Measurements from ENCODE around the gene MBNL2. TPM values are rescaled to one million over a fixed set of nuclear protein-coding genes. Genes with fewer than 3 reads are reported as not detected.

Gene MBNL2
- total and polyA plus RNA-seq, 2 experiments from 2014 or later = 46.7 to 79.5 TPM

DNA sequence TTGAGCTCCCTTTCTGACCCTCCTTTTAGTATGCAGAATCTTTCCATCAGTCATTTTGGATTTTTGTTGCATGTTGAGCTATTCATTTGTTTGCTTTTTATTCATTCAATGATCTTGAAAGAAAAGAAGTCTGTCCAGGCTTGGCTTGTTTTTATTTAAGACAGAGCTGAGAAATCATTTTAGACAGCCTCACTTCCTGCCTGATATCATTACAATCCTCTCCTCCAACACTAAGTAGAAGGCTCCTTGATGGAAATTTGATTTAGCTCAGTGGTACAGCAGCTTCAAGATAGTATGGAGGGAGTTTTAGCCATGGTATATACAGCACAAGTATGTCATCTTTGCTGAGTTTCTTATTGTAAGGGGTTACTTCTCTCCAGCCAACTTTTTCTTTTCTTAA lies 28.4 kb downstream of the MBNL2 start:
- no peaks in the 10 kb centered on the region for H4K20me1 ChIP-seq (ENCODE audit: insufficient read depth)
- no peak overlapping the region for H3K4me3 ChIP-seq
- no peak for DNase-seq
- H2AFZ ChIP-seq = no peak overlapping the region
- peaks cover 31% of the 10 kb centered on the region for H3F3A ChIP-seq (ENCODE audit: insufficient read depth)
- H3K36me3 ChIP-seq (ENCODE audit: low read depth) = no peaks in the 10 kb centered on the region
- peaks cover 64% of the 10 kb centered on the region for H3K4me1 ChIP-seq (ENCODE audit: insufficient read depth)
- H3K27me3 ChIP-seq (replicated peaks; ENCODE audit: insufficient read depth) = no peaks in the 10 kb centered on the region
- H3K27ac ChIP-seq = peak overlapping the region; percentile 17
- H3K9ac ChIP-seq = peak overlapping the region; percentile 35; the same call in 1 of the 2 replicates
- no peak for TF ChIP-seq EZH2 (IDR thresholded peaks at IDR 0.05; ENCODE audit: insufficient read depth, poor library complexity, severe bottlenecking)
- TF ChIP-seq EZH2phosphoT487 (IDR thresholded peaks at IDR 0.05; ENCODE audit: insufficient read depth, low read depth) = no peak
- peaks cover 99% of the 10 kb centered on the region for H3K79me2 ChIP-seq (ENCODE audit: insufficient read depth)
- in situ Hi-C loops (cut with MboI) = no loop called here
- H3K4me2 ChIP-seq (ENCODE audit: unreplicated experiment) = peak overlapping the region; percentile 44
- H3K9me2 ChIP-seq (ENCODE audit: insufficient read depth) = no peaks in the 10 kb centered on the region
- H3K9me3 ChIP-seq (ENCODE audit: low read depth) = no peaks in the 10 kb centered on the region

DNA sequence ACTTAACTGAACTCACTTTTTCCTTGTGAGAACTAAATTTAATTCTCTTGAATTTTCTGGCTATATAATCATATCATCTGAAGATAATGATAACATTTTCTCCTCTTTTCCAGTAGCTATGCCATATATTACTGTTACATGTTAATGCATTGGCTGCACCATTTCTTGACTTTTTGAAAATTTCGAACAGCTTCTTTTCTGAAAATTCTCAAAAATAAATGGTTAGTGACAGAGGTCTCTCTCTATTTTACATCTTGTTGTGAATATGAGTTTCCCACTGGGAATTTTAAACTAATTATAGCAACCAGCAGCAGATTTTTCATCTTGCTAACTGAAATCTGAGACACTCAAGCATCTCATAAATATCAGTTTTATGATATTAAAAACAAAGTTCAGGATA lies 30.6 kb downstream of the MBNL2 start:
- WGBS, 2 experiments (ENCODE audit: low coverage in 1 of 2, low lambda C conversion rate in 2 of 2, missing lambda C conversion rate in 2 of 2) = 96 to 98% methylated on average over 1 of the region's 1 CpG
- Histone ChIP-seq H3K27me3 (replicated peaks; ENCODE audit: insufficient read depth) (no peaks in the 10 kb centered on the region), H3K36me3 (ENCODE audit: low read depth) (no peaks in the 10 kb centered on the region), H4K20me1 (ENCODE audit: insufficient read depth) (no peaks in the 10 kb centered on the region), H3K4me2 (ENCODE audit: unreplicated experiment) (no peak overlapping the region), H3K27ac (no peak overlapping the region), H3K9ac (no peak overlapping the region), H3K4me1 (ENCODE audit: insufficient read depth) (peaks cover 63% of the 10 kb centered on the region), H3K79me2 (ENCODE audit: insufficient read depth) (peaks cover 94% of the 10 kb centered on the region), H2AFZ (no peak overlapping the region), H3K9me3 (ENCODE audit: low read depth) (no peaks in the 10 kb centered on the region), H3K4me3 (no peak overlapping the region), H3F3A (ENCODE audit: insufficient read depth) (peaks cover 45% of the 10 kb centered on the region), H3K9me2 (ENCODE audit: insufficient read depth) (no peaks in the 10 kb centered on the region)
- in situ Hi-C loops (cut with MboI) = no loop called here
- TF ChIP-seq EZH2phosphoT487 (IDR thresholded peaks at IDR 0.05; ENCODE audit: insufficient read depth, low read depth) (no peak), EZH2 (IDR thresholded peaks at IDR 0.05; ENCODE audit: insufficient read depth, poor library complexity, severe bottlenecking) (no peak)
- DNase-seq = no peak

DNA sequence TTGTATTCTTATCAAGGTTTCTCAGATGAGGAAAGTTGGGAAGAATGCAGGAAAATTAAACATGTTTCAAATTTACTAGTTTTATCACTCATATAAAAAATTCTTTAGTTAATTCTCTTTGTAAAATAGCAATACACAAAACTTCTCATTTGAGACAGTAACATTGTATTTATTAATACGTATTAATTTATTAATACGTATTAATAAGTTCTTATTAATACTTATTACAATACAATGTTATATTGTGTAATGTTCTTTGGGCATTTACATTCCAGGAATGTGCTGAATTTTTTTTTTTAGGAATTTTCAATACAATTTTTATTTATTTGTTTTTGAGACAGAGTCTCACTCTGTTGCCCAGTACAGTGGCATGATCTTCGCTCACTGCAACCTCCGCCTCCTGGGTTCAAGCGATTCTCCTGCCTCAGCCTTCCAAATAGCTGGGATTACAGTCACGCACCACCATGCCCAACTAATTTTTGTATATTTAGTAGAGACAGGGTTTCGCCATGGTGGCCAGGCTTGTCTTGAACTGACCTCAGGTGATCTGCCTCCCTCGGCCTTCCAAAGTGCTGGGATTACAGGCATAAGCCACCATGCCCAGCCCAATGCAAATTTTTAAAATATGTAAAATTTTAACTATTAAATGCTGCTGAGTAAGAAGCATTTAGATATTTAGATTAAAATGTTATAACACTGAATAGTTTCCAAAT lies 31.6 kb downstream of the MBNL2 start:
- no peak for DNase-seq
- Histone ChIP-seq H3K27ac (no peak overlapping the region; the same call in 1 of the 2 replicates), H3K9ac (no peak overlapping the region), H3K9me3 (ENCODE audit: low read depth) (no peaks in the 10 kb centered on the region), H4K20me1 (ENCODE audit: insufficient read depth) (no peaks in the 10 kb centered on the region), H3K9me2 (ENCODE audit: insufficient read depth) (no peaks in the 10 kb centered on the region), H3K4me2 (ENCODE audit: unreplicated experiment) (no peak overlapping the region), H3K4me1 (ENCODE audit: insufficient read depth) (peaks cover 71% of the 10 kb centered on the region), H3K4me3 (no peak overlapping the region), H3K79me2 (ENCODE audit: insufficient read depth) (peaks cover 85% of the 10 kb centered on the region), H3K36me3 (ENCODE audit: low read depth) (no peaks in the 10 kb centered on the region), H3F3A (ENCODE audit: insufficient read depth) (peaks cover 54% of the 10 kb centered on the region), H2AFZ (no peak overlapping the region), H3K27me3 (replicated peaks; ENCODE audit: insufficient read depth) (no peaks in the 10 kb centered on the region)
- in situ Hi-C loops (cut with MboI) = no loop called here
- TF ChIP-seq EZH2phosphoT487 (IDR thresholded peaks at IDR 0.05; ENCODE audit: insufficient read depth, low read depth) (no peak), EZH2 (IDR thresholded peaks at IDR 0.05; ENCODE audit: insufficient read depth, poor library complexity, severe bottlenecking) (no peak)
- WGBS, 2 experiments (ENCODE audit: low coverage in 1 of 2, low lambda C conversion rate in 2 of 2, missing lambda C conversion rate in 2 of 2) = 97 to 98% methylated on average over 8 of the region's 8 CpGs

DNA sequence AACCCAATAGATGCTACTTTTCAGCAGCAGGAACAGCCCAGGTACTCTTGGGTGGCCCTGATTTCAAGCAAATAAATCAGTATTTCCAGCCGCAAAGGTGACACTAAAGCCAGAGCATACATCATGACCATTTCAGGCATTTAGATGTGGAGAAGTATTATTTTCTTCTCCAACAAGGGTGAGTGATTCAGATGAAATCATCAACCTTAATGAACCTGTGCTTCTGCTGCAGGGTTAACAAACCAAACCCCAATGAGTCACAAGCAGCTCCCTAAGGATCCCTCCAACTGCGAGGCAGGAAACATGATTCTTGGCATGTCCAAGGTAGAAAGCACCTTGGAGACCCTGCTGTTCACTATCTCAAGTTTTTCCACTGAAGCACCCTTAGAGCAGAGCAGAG lies 32.7 kb downstream of the MBNL2 start:
- peaks cover 71% of the 10 kb centered on the region for H3K4me1 ChIP-seq (ENCODE audit: insufficient read depth)
- no peaks in the 10 kb centered on the region for H4K20me1 ChIP-seq (ENCODE audit: insufficient read depth)
- in situ Hi-C loops (cut with MboI) = no loop called here
- no peaks in the 10 kb centered on the region for H3K36me3 ChIP-seq (ENCODE audit: low read depth)
- H3K79me2 ChIP-seq (ENCODE audit: insufficient read depth) = peaks cover 83% of the 10 kb centered on the region
- no peaks in the 10 kb centered on the region for H3K27me3 ChIP-seq (replicated peaks; ENCODE audit: insufficient read depth)
- peak overlapping the region; percentile 69 for H3K4me2 ChIP-seq (ENCODE audit: unreplicated experiment)
- peak overlapping the region; percentile 98 for H3K27ac ChIP-seq
- peak overlapping the region; percentile 21; the same call in 1 of the 2 replicates for H3K9ac ChIP-seq
- no peak overlapping the region for H3K4me3 ChIP-seq
- DNase-seq = peak; percentile 84
- peaks cover 64% of the 10 kb centered on the region for H3F3A ChIP-seq (ENCODE audit: insufficient read depth)
- TF ChIP-seq EZH2 (IDR thresholded peaks at IDR 0.05; ENCODE audit: insufficient read depth, poor library complexity, severe bottlenecking) (no peak), EZH2phosphoT487 (IDR thresholded peaks at IDR 0.05; ENCODE audit: insufficient read depth, low read depth) (no peak)
- H2AFZ ChIP-seq = no peak overlapping the region
- H3K9me3 ChIP-seq (ENCODE audit: low read depth) = no peaks in the 10 kb centered on the region
- H3K9me2 ChIP-seq (ENCODE audit: insufficient read depth) = no peaks in the 10 kb centered on the region
- 13 to 18% methylated on average over 2 of the region's 2 CpGs for WGBS, 2 experiments (ENCODE audit: low coverage in 1 of 2, low lambda C conversion rate in 2 of 2, missing lambda C conversion rate in 2 of 2)
